Muscle of back (tissue), 11 donors: ENCODE data around the gene DZIP1L. TPM values are rescaled to one million over a fixed set of nuclear protein-coding genes. Genes with fewer than 3 reads are reported as not detected.

Experiments used
- DNase-seq, 3 donors: peaks; one replicate each; pipeline versions ENCODE4 v3.0.0 to v3.0.0-alpha.2; 2013
- polyA plus RNA-seq, 10 donors: library from polyadenylated mRNA; unstranded; fragments of 120-200 nt; gene quantifications; one replicate each; pipeline ENCODE4 v1.2.1, GENCODE V29; 2013; ENCODE audit not compliant: insufficient read length in 10 of 10

DZIP1L gene
- polyA plus RNA-seq, 10 donors = 5.3 to 12.4 (median 6.9) TPM

- DNase-seq = no peak
Observed at GRCh38 chr3:138034918-138035317, 80.5 kb downstream of the DZIP1L start.

GRCh38 chr3:138033202-138033691 is 82.2 kb downstream of the DZIP1L start:
- no peak for DNase-seq

- DNase-seq = no peak
Observed at GRCh38 chr3:138032567-138032966, 82.8 kb downstream of the DZIP1L start.

- DNase-seq = no peak
Observed at GRCh38 chr3:138031536-138031935, 83.9 kb downstream of the DZIP1L start.

- DNase-seq = no peak
Observed at GRCh38 chr3:138030734-138031280, 84.6 kb downstream of the DZIP1L start.

- no peak for DNase-seq
Observed at GRCh38 chr3:138027821-138028220, 87.6 kb downstream of the DZIP1L start.

- DNase-seq = no peak
Observed at GRCh38 chr3:138025553-138025952, 89.9 kb downstream of the DZIP1L start.

GRCh38 chr3:138023754-138024153 is 91.7 kb downstream of the DZIP1L start:
- no peak for DNase-seq

- no peak for DNase-seq
Observed at GRCh38 chr3:138019281-138020069, 95.9 kb downstream of the DZIP1L start.

GRCh38 chr3:138016065-138016464 is 99.3 kb downstream of the DZIP1L start:
- no peak for DNase-seq

GRCh38 chr3:138012526-138012925 is 102.9 kb downstream of the DZIP1L start:
- DNase-seq = no peak

Other genes starting within 250 kb of the DZIP1L start
- gene CLDN18, start 105.4 kb downstream of the DZIP1L start, polyA plus RNA-seq = 1 to 10 TPM in 1 of 10 donors, under 1 TPM in 9; 0.19 to 1.0 (median 0.54) TPM
- gene A4GNT, start 16.8 kb upstream of the DZIP1L start, polyA plus RNA-seq = under 1 TPM in 3 of 10 donors, not detected in 7; 0.16 to 0.23 (median 0.22) TPM
- gene DBR1, start 59.3 kb upstream of the DZIP1L start, polyA plus RNA-seq = 10 to 100 TPM in 6 of 10 donors, 1 to 10 TPM in 4; 8.1 to 12.1 (median 10.3) TPM
- 10 to 100 TPM; 31.1 to 52.8 (median 38.8) TPM for gene ARMC8, start 71.7 kb upstream of the DZIP1L start, polyA plus RNA-seq
- gene NME9, start 214.2 kb upstream of the DZIP1L start, polyA plus RNA-seq = 1 to 10 TPM in 3 of 10 donors, under 1 TPM in 7; 0.28 to 1.2 (median 0.67) TPM
- 10 to 100 TPM; 39.4 to 84.0 (median 65.2) TPM for gene MRAS, start 233.0 kb upstream of the DZIP1L start, polyA plus RNA-seq